ENCODE results near the gene ARMC5.

DNA sequence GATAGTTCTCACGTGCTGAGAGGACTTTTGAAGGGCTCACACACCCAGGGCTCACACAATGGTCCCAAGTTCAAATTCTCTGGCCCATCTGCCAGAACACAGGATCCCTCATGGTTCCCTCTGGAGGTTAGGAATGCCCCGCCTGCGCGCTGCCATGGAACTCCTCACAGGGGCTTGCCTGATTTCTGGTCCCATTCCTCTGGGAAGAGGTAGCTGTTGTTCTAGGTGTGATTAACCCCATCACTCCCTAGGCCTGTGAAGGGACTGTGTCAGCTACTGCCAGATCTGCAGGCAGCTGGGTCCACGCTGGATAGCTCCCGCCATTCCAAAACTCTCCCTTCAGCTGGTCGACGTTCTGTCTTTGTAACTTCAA, 2.3 kb upstream of the ARMC5 start:
- TF ChIP-seq CEBPB (IDR thresholded peaks at IDR 0.05; ENCODE audit: borderline replicate concordance in 1 of 2, low read depth in 2 of 2, low read length in 2 of 2): no peak
- no peak for TF ChIP-seq YBX1 (IDR thresholded peaks at IDR 0.05)

Data from GM12878 (cell line).